ENCODE measurements around the gene NGEF.
A peak's percentile ranks its signal among the peaks of the same experiment; 100 is the strongest.

DNA sequence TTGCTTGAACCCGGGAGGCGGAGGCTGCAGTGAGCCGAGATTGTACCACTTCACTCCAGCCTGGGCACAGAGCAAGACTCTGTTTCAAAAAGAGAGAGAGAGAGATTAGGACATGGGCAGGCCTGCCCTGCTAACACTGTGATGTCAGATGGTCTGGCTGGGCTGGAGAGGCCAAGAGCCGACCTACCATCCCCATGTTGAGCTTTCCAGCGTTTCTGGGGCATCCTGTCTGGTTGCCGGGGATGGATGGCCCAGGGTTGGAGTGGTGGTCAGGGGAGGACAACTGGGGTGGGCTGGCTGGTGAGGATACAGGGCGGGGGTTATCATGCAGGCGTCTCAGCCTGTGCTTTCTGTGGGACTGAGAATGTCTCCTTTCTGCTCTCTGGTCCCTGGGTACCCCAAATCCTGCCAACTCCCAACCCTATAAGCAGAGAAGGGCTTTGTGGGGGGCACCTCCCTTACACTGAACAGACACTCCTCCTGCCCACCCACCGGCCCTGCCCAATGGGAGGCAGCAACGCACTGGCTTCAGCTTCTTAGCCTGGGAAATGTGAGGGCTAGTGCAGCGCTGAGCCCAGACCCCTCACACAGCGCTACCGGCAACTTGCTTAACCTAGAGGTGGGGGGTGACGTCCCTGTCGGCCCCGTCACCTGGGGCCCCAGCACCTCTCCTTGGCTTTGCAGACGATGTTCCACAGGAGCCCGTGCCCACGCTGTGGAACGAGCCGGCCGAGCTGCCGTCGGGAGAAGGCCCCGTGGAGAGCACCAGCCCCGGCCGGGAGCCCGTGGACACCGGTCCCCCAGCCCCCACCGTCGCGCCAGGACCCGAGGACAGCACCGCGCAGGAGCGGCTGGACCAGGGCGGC lies 137.6 kb downstream of the NGEF start:
- TF ChIP-seq, protein P1, sequence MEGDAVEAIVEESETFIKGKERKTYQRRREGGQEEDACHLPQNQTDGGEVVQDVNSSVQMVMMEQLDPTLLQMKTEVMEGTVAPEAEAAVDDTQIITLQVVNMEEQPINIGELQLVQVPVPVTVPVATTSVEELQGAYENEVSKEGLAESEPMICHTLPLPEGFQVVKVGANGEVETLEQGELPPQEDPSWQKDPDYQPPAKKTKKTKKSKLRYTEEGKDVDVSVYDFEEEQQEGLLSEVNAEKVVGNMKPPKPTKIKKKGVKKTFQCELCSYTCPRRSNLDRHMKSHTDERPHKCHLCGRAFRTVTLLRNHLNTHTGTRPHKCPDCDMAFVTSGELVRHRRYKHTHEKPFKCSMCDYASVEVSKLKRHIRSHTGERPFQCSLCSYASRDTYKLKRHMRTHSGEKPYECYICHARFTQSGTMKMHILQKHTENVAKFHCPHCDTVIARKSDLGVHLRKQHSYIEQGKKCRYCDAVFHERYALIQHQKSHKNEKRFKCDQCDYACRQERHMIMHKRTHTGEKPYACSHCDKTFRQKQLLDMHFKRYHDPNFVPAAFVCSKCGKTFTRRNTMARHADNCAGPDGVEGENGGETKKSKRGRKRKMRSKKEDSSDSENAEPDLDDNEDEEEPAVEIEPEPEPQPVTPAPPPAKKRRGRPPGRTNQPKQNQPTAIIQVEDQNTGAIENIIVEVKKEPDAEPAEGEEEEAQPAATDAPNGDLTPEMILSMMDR (IDR thresholded peaks at IDR 0.05) = peak; percentile 9
- TF ChIP-seq EZH2 (IDR thresholded peaks at IDR 0.05) (no peak), EZH2phosphoT487 (IDR thresholded peaks at IDR 0.05) (no peak)

All from neural progenitor cell (in vitro differentiated cells).